IPS-15b (cell line): ENCODE results near the gene SLC45A1.

Experiments
- H3K27me3 ChIP-seq: one replicate; pipeline ENCODE4 v1.6.1; 2013; ENCODE audit warnings: low read length; ENCODE audit not compliant: control insufficient read depth, insufficient read depth
- H3K36me3 ChIP-seq: one replicate; pipeline ENCODE4 v1.6.1; 2013; ENCODE audit warnings: low read length; ENCODE audit not compliant: control insufficient read depth, insufficient read depth
- H3K4me1 ChIP-seq: one replicate; pipeline ENCODE4 v1.6.1; 2013; ENCODE audit warnings: mild to moderate bottlenecking, low read length; ENCODE audit not compliant: control insufficient read depth, insufficient read depth
- H3K4me3 ChIP-seq: one replicate; pipeline ENCODE4 v1.5.1; 2013; ENCODE audit warnings: low read depth, low read length
- H3K9ac ChIP-seq: one replicate; pipeline ENCODE4 v1.6.1; 2013; ENCODE audit warnings: low read depth, mild to moderate bottlenecking, low read length
- H3K9me3 ChIP-seq: one replicate; pipeline ENCODE4 v1.6.1; 2013; ENCODE audit warnings: mild to moderate bottlenecking, low read length; ENCODE audit not compliant: control insufficient read depth, insufficient read depth

The SLC45A1 gene

GRCh38 chr1:8313231-8313630, 4.7 kb upstream of the SLC45A1 start:
- peaks cover 17% of the 10 kb centered on the region for H3K4me1 ChIP-seq
- no peaks in the 10 kb centered on the region for H3K36me3 ChIP-seq
- no peak overlapping the region for H3K9ac ChIP-seq

GRCh38 chr1:8314346-8315280, 3.3 kb upstream of the SLC45A1 start:
- H3K36me3 ChIP-seq = no peaks in the 10 kb centered on the region
- H3K4me1 ChIP-seq = peaks cover 17% of the 10 kb centered on the region
- no peaks in the 10 kb centered on the region for H3K9me3 ChIP-seq
- H3K4me3 ChIP-seq = no peak overlapping the region
- H3K27me3 ChIP-seq = peaks cover 13% of the 10 kb centered on the region
- peak overlapping the region; percentile 24 for H3K9ac ChIP-seq

More at GRCh38 chr1:8313231-8313630, 4.7 kb upstream of the SLC45A1 start:
- Histone ChIP-seq H3K9me3 (no peaks in the 10 kb centered on the region), H3K27me3 (peaks cover 2% of the 10 kb centered on the region), H3K4me3 (no peak overlapping the region)

- H3K27me3 ChIP-seq = peaks cover 13% of the 10 kb centered on the region
- no peaks in the 10 kb centered on the region for H3K9me3 ChIP-seq
- no peak overlapping the region for H3K9ac ChIP-seq
- no peaks in the 10 kb centered on the region for H3K36me3 ChIP-seq
- H3K4me3 ChIP-seq = no peak overlapping the region
- H3K4me1 ChIP-seq = peaks cover 17% of the 10 kb centered on the region
These were observed 2.1 kb upstream of the SLC45A1 start for GRCh38 chr1:8315573-8316475.

- H3K4me3 ChIP-seq = peak overlapping the region; percentile 52
- H3K27me3 ChIP-seq = peaks cover 13% of the 10 kb centered on the region
- H3K36me3 ChIP-seq = no peaks in the 10 kb centered on the region
- no peaks in the 10 kb centered on the region for H3K9me3 ChIP-seq
- peaks cover 17% of the 10 kb centered on the region for H3K4me1 ChIP-seq
- no peak overlapping the region for H3K9ac ChIP-seq
These were observed 522 bp downstream of the SLC45A1 start for GRCh38 chr1:8318436-8318835.

- H3K4me3 ChIP-seq = no peak overlapping the region
- H3K9me3 ChIP-seq = no peaks in the 10 kb centered on the region
- H3K36me3 ChIP-seq = no peaks in the 10 kb centered on the region
- H3K9ac ChIP-seq = no peak overlapping the region
- peaks cover 11% of the 10 kb centered on the region for H3K27me3 ChIP-seq
- no peaks in the 10 kb centered on the region for H3K4me1 ChIP-seq
These were observed 3.7 kb downstream of the SLC45A1 start for GRCh38 chr1:8321612-8322011.

- H3K36me3 ChIP-seq = no peaks in the 10 kb centered on the region
- peaks cover 6% of the 10 kb centered on the region for H3K27me3 ChIP-seq
- H3K4me3 ChIP-seq = no peak overlapping the region
- no peaks in the 10 kb centered on the region for H3K4me1 ChIP-seq
- H3K9me3 ChIP-seq = no peaks in the 10 kb centered on the region
- H3K9ac ChIP-seq = no peak overlapping the region
These were observed 5.8 kb downstream of the SLC45A1 start for GRCh38 chr1:8323706-8324105.

GRCh38 chr1:8324176-8324810, 6.4 kb downstream of the SLC45A1 start:
- Histone ChIP-seq H3K9ac (no peak overlapping the region), H3K9me3 (no peaks in the 10 kb centered on the region), H3K4me1 (no peaks in the 10 kb centered on the region), H3K4me3 (no peak overlapping the region), H3K36me3 (no peaks in the 10 kb centered on the region), H3K27me3 (peaks cover 2% of the 10 kb centered on the region)

- no peak overlapping the region for H3K4me3 ChIP-seq
- H3K4me1 ChIP-seq = no peaks in the 10 kb centered on the region
- no peaks in the 10 kb centered on the region for H3K9me3 ChIP-seq
- H3K36me3 ChIP-seq = no peaks in the 10 kb centered on the region
- H3K9ac ChIP-seq = no peak overlapping the region
- H3K27me3 ChIP-seq = no peaks in the 10 kb centered on the region
These were observed 7.9 kb downstream of the SLC45A1 start for GRCh38 chr1:8325771-8326170.

- Histone ChIP-seq H3K9me3 (no peaks in the 10 kb centered on the region), H3K4me3 (no peak overlapping the region), H3K36me3 (no peaks in the 10 kb centered on the region), H3K4me1 (no peaks in the 10 kb centered on the region), H3K9ac (no peak overlapping the region), H3K27me3 (no peaks in the 10 kb centered on the region)
These were observed 8.4 kb downstream of the SLC45A1 start for GRCh38 chr1:8326265-8326664.

- no peaks in the 10 kb centered on the region for H3K36me3 ChIP-seq
These were observed 10.4 kb downstream of the SLC45A1 start for GRCh38 chr1:8328271-8328670.

GRCh38 chr1:8329439-8329838, 11.5 kb downstream of the SLC45A1 start:
- Histone ChIP-seq H3K4me3 (no peak overlapping the region), H3K9me3 (no peaks in the 10 kb centered on the region), H3K36me3 (no peaks in the 10 kb centered on the region), H3K9ac (no peak overlapping the region), H3K27me3 (no peaks in the 10 kb centered on the region), H3K4me1 (no peaks in the 10 kb centered on the region)

More at GRCh38 chr1:8328271-8328670, 10.4 kb downstream of the SLC45A1 start:
- Histone ChIP-seq H3K4me3 (no peak overlapping the region), H3K9me3 (no peaks in the 10 kb centered on the region), H3K9ac (no peak overlapping the region), H3K4me1 (no peaks in the 10 kb centered on the region), H3K27me3 (no peaks in the 10 kb centered on the region)
